ENCODE results near the gene TOE1.

Gene TOE1

DNA sequence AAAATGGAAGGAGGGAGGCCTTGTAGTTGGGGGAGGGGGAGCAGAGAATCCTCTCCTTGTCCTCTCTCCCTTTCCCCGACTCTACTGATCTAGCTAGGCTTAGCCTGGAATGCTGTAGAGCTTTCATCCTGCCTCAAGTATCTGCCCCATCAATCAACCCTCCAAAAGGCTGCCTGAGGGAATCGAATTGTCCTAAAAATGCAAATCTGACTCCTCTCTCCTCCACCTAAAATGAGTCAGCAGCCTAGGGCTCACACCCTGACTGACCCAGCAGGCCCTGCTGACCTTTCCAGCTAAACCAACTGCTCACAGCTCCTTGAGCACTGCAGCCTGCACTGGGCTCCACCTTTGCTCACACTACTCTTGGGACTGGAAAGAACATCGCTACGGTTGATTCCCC lies 10.5 kb upstream of the TOE1 start:
- no peak overlapping the region for H3K4me3 ChIP-seq (ENCODE audit: low read depth, low read length)
- H3K36me3 ChIP-seq, result peaks cover 45% of the 10 kb centered on the region
- no peaks in the 10 kb centered on the region for H3K27me3 ChIP-seq (ENCODE audit: insufficient read depth, low read depth, severe bottlenecking)
- no peak for DNase-seq
- no peaks in the 10 kb centered on the region for H3K9me3 ChIP-seq (ENCODE audit: severe bottlenecking)
- no peak overlapping the region for H3K27ac ChIP-seq
- TF ChIP-seq, protein P1, sequence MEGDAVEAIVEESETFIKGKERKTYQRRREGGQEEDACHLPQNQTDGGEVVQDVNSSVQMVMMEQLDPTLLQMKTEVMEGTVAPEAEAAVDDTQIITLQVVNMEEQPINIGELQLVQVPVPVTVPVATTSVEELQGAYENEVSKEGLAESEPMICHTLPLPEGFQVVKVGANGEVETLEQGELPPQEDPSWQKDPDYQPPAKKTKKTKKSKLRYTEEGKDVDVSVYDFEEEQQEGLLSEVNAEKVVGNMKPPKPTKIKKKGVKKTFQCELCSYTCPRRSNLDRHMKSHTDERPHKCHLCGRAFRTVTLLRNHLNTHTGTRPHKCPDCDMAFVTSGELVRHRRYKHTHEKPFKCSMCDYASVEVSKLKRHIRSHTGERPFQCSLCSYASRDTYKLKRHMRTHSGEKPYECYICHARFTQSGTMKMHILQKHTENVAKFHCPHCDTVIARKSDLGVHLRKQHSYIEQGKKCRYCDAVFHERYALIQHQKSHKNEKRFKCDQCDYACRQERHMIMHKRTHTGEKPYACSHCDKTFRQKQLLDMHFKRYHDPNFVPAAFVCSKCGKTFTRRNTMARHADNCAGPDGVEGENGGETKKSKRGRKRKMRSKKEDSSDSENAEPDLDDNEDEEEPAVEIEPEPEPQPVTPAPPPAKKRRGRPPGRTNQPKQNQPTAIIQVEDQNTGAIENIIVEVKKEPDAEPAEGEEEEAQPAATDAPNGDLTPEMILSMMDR (IDR thresholded peaks at IDR 0.05; ENCODE audit: low read depth, low read length), result no peak

DNA sequence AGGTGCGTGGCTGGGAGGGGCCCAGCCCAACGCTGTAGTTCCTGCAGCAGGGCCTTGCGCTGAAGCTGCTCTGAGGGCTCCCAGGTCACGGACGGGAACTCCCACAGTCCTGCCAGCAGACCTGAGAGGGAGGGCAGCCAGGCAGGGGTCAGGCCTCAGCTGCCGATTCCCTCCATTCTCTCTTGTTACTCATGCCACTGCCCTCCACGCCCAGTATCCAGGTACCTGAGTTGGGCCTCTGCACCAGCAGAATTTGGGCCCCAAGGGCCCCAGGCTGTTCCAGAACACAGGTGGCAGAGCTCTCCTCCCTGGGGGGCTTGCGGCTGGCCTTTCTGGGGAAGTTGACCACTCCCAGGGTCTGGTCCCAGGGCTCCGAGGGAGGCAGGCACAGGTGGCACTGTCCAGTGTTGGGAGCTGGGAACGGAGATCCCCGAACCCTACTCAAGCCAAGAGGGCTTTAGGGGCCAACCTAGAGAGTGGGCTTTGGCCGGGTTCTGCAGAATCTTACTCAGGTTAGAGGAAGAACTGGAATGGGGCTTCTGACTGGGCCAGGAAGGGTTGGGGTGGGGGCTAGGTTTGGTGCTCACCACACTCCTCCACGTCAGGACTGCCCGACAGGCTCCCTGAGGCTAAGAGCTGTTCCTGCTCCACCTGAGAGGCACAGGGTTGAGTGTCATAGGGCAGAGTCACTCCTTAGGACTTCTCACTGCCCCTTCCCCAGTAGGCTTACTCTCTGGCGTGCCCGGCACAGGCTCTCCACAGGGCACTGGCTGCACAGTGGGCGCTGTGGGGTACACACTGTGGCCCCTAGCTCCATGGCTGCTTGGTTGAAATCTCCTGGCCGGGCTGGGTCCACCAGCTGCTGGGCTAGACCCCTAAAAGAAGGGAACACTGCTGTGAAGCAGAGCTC lies 8.3 kb upstream of the TOE1 start:
- peaks cover 45% of the 10 kb centered on the region for H3K36me3 ChIP-seq
- TF ChIP-seq, protein P1 (IDR thresholded peaks at IDR 0.05; ENCODE audit: low read depth, low read length), result no peak

DNA sequence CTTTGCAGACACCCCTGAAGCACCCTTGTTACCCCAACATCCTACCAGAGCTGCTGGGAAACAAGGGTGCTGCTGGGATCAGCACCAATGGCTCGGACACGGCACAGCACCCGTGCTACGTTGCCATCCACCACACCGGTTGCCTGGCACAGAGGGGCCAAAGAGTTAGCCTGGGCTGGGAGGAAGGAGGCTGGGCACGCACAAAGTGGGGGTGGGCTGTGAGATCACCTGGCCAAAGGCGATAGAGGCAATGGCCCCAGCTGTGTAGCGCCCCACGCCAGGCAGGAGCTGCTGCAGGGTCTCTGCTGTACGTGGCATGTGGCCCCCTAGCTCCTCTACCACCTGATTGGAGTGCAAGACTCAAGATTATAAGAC lies 7.6 kb upstream of the TOE1 start:
- peaks cover 42% of the 10 kb centered on the region for H3K36me3 ChIP-seq

More for the DNA sequence above, 8.3 kb upstream of the TOE1 start:
- Histone ChIP-seq H3K27me3 (ENCODE audit: insufficient read depth, low read depth, severe bottlenecking) (no peaks in the 10 kb centered on the region), H3K9me3 (ENCODE audit: severe bottlenecking) (no peaks in the 10 kb centered on the region), H3K27ac (no peak overlapping the region), H3K4me3 (ENCODE audit: low read depth, low read length) (no peak overlapping the region)
- no peak for DNase-seq

DNA sequence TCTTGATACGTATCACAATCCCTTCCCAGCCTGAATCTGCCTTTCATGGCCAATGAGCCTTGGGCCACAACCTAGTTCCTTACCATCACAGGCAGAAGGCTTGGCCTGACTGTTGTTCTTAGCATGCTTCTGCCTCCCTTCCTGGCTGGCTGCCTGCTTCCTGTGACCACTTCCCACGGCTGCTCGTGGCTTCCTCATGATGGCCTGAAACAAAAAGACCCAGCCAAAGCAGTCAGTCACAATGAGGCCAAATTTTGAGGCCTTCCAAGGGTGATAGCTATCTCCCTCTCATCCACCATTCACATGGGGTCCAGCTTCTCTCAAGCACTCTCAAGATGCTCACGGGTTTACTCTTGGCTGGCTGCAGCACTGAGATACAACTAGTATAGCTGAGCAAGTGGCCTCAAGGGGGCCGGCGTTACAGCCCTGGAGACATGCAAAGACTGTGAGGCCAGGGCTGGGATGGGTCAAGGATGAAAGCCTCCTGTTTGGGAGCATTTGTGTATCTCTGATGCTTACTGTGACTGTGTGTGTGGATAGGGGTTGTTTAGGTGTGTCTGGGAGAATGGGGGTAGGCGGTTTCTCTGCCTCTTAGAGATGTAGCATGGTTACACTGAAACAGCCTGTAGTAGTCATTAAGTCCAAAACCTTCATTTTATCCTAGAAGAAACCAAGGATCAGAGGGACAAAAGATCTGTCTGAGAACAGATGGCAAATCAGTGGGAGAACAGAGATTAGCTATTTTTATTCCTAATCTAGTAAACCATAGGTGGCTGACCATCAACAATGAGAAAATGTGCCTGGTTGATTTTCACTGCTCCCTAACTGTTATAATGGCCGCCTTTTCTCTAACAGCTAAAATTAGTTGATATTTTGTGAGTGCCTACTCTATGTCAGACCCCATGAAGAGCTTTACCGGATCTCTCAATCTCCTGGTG lies 5.4 kb upstream of the TOE1 start:
- TF ChIP-seq, protein P1 (IDR thresholded peaks at IDR 0.05; ENCODE audit: low read depth, low read length), result peak; percentile 40
- peaks cover 48% of the 10 kb centered on the region for H3K36me3 ChIP-seq
- H3K27me3 ChIP-seq (ENCODE audit: insufficient read depth, low read depth, severe bottlenecking), result no peaks in the 10 kb centered on the region
- H3K9me3 ChIP-seq (ENCODE audit: severe bottlenecking), result no peaks in the 10 kb centered on the region
- no peak overlapping the region for H3K4me3 ChIP-seq (ENCODE audit: low read depth, low read length)
- H3K27ac ChIP-seq, result peak overlapping the region; percentile 78
- DNase-seq, result peak; percentile 79

More for the DNA sequence above, 7.6 kb upstream of the TOE1 start:
- TF ChIP-seq, protein P1 (IDR thresholded peaks at IDR 0.05; ENCODE audit: low read depth, low read length), result no peak
- DNase-seq, result no peak
- no peaks in the 10 kb centered on the region for H3K9me3 ChIP-seq (ENCODE audit: severe bottlenecking)
- H3K27ac ChIP-seq, result no peak overlapping the region
- H3K4me3 ChIP-seq (ENCODE audit: low read depth, low read length), result no peak overlapping the region
- H3K27me3 ChIP-seq (ENCODE audit: insufficient read depth, low read depth, severe bottlenecking), result no peaks in the 10 kb centered on the region

DNA sequence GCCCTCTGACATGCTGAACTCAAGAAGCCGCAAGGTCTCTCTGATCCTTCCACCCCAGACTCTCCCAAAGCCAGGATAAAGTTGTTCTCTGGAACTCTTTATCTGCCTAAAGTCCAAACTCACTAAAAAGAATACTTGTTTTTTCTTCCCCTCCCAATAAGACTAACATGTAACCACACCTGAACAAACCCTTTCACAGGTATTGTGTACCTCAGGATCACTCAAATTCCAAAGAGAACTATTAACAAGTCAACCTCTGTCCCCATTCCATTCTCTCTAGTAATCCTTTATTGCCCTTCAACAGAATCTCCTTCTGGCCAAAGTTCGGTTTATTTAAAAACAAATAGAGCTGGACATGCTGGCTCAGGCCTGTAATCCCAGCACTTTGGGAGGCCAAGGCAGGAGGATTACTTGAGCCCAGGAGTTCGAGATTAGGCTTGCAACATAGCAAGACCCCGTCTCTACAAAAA lies 4.1 kb upstream of the TOE1 start:
- H3K27ac ChIP-seq, result peak overlapping the region; percentile 78
- DNase-seq, result peak; percentile 26
- TF ChIP-seq, protein P1 (IDR thresholded peaks at IDR 0.05; ENCODE audit: low read depth, low read length), result no peak
- H3K9me3 ChIP-seq (ENCODE audit: severe bottlenecking), result no peaks in the 10 kb centered on the region
- no peaks in the 10 kb centered on the region for H3K27me3 ChIP-seq (ENCODE audit: insufficient read depth, low read depth, severe bottlenecking)
- H3K4me3 ChIP-seq (ENCODE audit: low read depth, low read length), result no peak overlapping the region
- peaks cover 46% of the 10 kb centered on the region for H3K36me3 ChIP-seq

Measured in WERI-Rb-1 (cell line).